Neuron (in vitro differentiated cells): Measurements from ENCODE around the gene MYT1.
"Not testable (repeated sequence)": the region's sequence is repeated elsewhere in the genome, so short reads cannot be mapped to it uniquely, and the experiment has no call there.

Experiments
- H2AFZ ChIP-seq: one replicate; pipeline ENCODE4 v1.6.1; 2013; ENCODE audit warnings: low read depth, mild to moderate bottlenecking, inconsistent platforms, low read length, moderate library complexity
- H3K27me3 ChIP-seq: one replicate; pipeline ENCODE4 v1.6.1; 2013; ENCODE audit warnings: low read length; ENCODE audit not compliant: insufficient read depth
- H3K36me3 ChIP-seq: one replicate; pipeline ENCODE4 v1.6.1; 2013; ENCODE audit warnings: low read length; ENCODE audit not compliant: insufficient read depth
- H3K4me1 ChIP-seq: one replicate; pipeline ENCODE4 v1.6.1; 2013; ENCODE audit warnings: low read length; ENCODE audit not compliant: insufficient read depth
- H3K4me3 ChIP-seq: 2 replicates; pipeline ENCODE4 v1.5.1; 2013; ENCODE audit warnings: mild to moderate bottlenecking, low read length, moderate library complexity
- H3K9me3 ChIP-seq: one replicate; pipeline ENCODE4 v1.6.1; 2013; ENCODE audit warnings: low read length

Gene MYT1

GRCh38 chr20:64176551-64176950, 12.3 kb downstream of the MYT1 start:
- no peak overlapping the region for H2AFZ ChIP-seq
- peaks cover 21% of the 10 kb centered on the region for H3K4me1 ChIP-seq
- H3K4me3 ChIP-seq = no peak overlapping the region
- peaks cover 14% of the 10 kb centered on the region for H3K27me3 ChIP-seq
- H3K36me3 ChIP-seq = no peaks in the 10 kb centered on the region
- H3K9me3 ChIP-seq = no peaks in the 10 kb centered on the region

GRCh38 chr20:64176971-64177370, 12.7 kb downstream of the MYT1 start:
- H2AFZ ChIP-seq = no peak overlapping the region
- peaks cover 21% of the 10 kb centered on the region for H3K4me1 ChIP-seq
- H3K36me3 ChIP-seq = no peaks in the 10 kb centered on the region
- H3K27me3 ChIP-seq = peaks cover 14% of the 10 kb centered on the region
- H3K9me3 ChIP-seq = no peaks in the 10 kb centered on the region
- no peak overlapping the region for H3K4me3 ChIP-seq

- H3K4me3 ChIP-seq = no peak overlapping the region
These were observed 13.1 kb downstream of the MYT1 start for GRCh38 chr20:64177384-64177783.

GRCh38 chr20:64177787-64178186, 13.5 kb downstream of the MYT1 start:
- Histone ChIP-seq H3K36me3 (no peaks in the 10 kb centered on the region), H3K4me1 (peaks cover 21% of the 10 kb centered on the region), H2AFZ (no peak overlapping the region), H3K9me3 (no peaks in the 10 kb centered on the region), H3K4me3 (no peak overlapping the region), H3K27me3 (peaks cover 7% of the 10 kb centered on the region)

More at GRCh38 chr20:64177384-64177783, 13.1 kb downstream of the MYT1 start:
- no peak overlapping the region for H2AFZ ChIP-seq
- H3K4me1 ChIP-seq = peaks cover 21% of the 10 kb centered on the region
- H3K36me3 ChIP-seq = no peaks in the 10 kb centered on the region
- peaks cover 10% of the 10 kb centered on the region for H3K27me3 ChIP-seq
- no peaks in the 10 kb centered on the region for H3K9me3 ChIP-seq

GRCh38 chr20:64178925-64179324, 14.7 kb downstream of the MYT1 start:
- H3K36me3 ChIP-seq, H3K27me3 ChIP-seq, H2AFZ ChIP-seq, H3K4me3 ChIP-seq, H3K9me3 ChIP-seq: not testable (repeated sequence)
- H3K4me1 ChIP-seq = peaks cover 21% of the 10 kb centered on the region

- no peaks in the 10 kb centered on the region for H3K27me3 ChIP-seq
- H2AFZ ChIP-seq = no peak overlapping the region
- H3K4me3 ChIP-seq = no peak overlapping the region
- peaks cover 21% of the 10 kb centered on the region for H3K4me1 ChIP-seq
- H3K36me3 ChIP-seq = no peaks in the 10 kb centered on the region
- no peaks in the 10 kb centered on the region for H3K9me3 ChIP-seq
These were observed 15.6 kb downstream of the MYT1 start for GRCh38 chr20:64179805-64180204.

GRCh38 chr20:64180673-64181072, 16.4 kb downstream of the MYT1 start:
- peaks cover 21% of the 10 kb centered on the region for H3K4me1 ChIP-seq
- H3K4me3 ChIP-seq = no peak overlapping the region

GRCh38 chr20:64181391-64181790, 17.1 kb downstream of the MYT1 start:
- no peaks in the 10 kb centered on the region for H3K36me3 ChIP-seq
- no peak overlapping the region for H3K4me3 ChIP-seq
- H3K4me1 ChIP-seq = peaks cover 18% of the 10 kb centered on the region
- no peaks in the 10 kb centered on the region for H3K27me3 ChIP-seq
- no peaks in the 10 kb centered on the region for H3K9me3 ChIP-seq
- no peak overlapping the region for H2AFZ ChIP-seq

More at GRCh38 chr20:64180673-64181072, 16.4 kb downstream of the MYT1 start:
- Histone ChIP-seq H3K9me3 (no peaks in the 10 kb centered on the region), H2AFZ (no peak overlapping the region), H3K36me3 (no peaks in the 10 kb centered on the region), H3K27me3 (no peaks in the 10 kb centered on the region)

GRCh38 chr20:64182146-64182865, 18.1 kb downstream of the MYT1 start:
- H3K9me3 ChIP-seq = no peaks in the 10 kb centered on the region
- no peak overlapping the region for H2AFZ ChIP-seq
- H3K4me3 ChIP-seq = no peak overlapping the region
- H3K4me1 ChIP-seq = peaks cover 9% of the 10 kb centered on the region
- H3K36me3 ChIP-seq = no peaks in the 10 kb centered on the region
- H3K27me3 ChIP-seq = no peaks in the 10 kb centered on the region

GRCh38 chr20:64183313-64183712, 19.1 kb downstream of the MYT1 start:
- H3K36me3 ChIP-seq = no peaks in the 10 kb centered on the region
- no peak overlapping the region for H3K4me3 ChIP-seq
- no peaks in the 10 kb centered on the region for H3K9me3 ChIP-seq
- H2AFZ ChIP-seq = no peak overlapping the region
- no peaks in the 10 kb centered on the region for H3K27me3 ChIP-seq
- H3K4me1 ChIP-seq = peaks cover 8% of the 10 kb centered on the region

- no peak overlapping the region for H2AFZ ChIP-seq
- H3K9me3 ChIP-seq = no peaks in the 10 kb centered on the region
- H3K4me3 ChIP-seq = no peak overlapping the region
- H3K27me3 ChIP-seq = no peaks in the 10 kb centered on the region
- peaks cover 23% of the 10 kb centered on the region for H3K4me1 ChIP-seq
- H3K36me3 ChIP-seq = no peaks in the 10 kb centered on the region
These were observed 20.5 kb downstream of the MYT1 start for GRCh38 chr20:64184795-64185194.

- no peaks in the 10 kb centered on the region for H3K9me3 ChIP-seq
- no peaks in the 10 kb centered on the region for H3K27me3 ChIP-seq
- no peak overlapping the region for H3K4me3 ChIP-seq
- H3K4me1 ChIP-seq = peaks cover 27% of the 10 kb centered on the region
- H2AFZ ChIP-seq = no peak overlapping the region
- no peaks in the 10 kb centered on the region for H3K36me3 ChIP-seq
These were observed 21.1 kb downstream of the MYT1 start for GRCh38 chr20:64185276-64185900.

GRCh38 chr20:64186071-64186598, 21.9 kb downstream of the MYT1 start:
- Histone ChIP-seq H3K9me3 (no peaks in the 10 kb centered on the region), H3K27me3 (no peaks in the 10 kb centered on the region), H3K4me1 (peaks cover 30% of the 10 kb centered on the region), H3K4me3 (no peak overlapping the region), H3K36me3 (no peaks in the 10 kb centered on the region), H2AFZ (no peak overlapping the region)
